GM08714 (cell line): ENCODE results near the gene EPB41L4B.
"Not testable (repeated sequence)": the region's sequence is repeated elsewhere in the genome, so short reads cannot be mapped to it uniquely, and the experiment has no call there.

ENCODE experiments used
- H3K4me3 ChIP-seq: fragments of 200-500 bp; sonication (Bioruptor generic); 2 replicates; pipeline ENCODE4 v1.5.1; 2014; ENCODE audit warnings: mild to moderate bottlenecking, low read length, inconsistent platforms
- ZNF274 ChIP-seq: IDR thresholded peaks from 2 replicates; pipeline ENCODE4 v1.6.1; 2012; ENCODE audit warnings: mild to moderate bottlenecking, low read depth, low read length

The EPB41L4B gene

GRCh38 chr9:109242014-109242413 is 78.8 kb downstream of the EPB41L4B start:
- no peak for TF ChIP-seq ZNF274
- no peak overlapping the region for H3K4me3 ChIP-seq

DNA sequence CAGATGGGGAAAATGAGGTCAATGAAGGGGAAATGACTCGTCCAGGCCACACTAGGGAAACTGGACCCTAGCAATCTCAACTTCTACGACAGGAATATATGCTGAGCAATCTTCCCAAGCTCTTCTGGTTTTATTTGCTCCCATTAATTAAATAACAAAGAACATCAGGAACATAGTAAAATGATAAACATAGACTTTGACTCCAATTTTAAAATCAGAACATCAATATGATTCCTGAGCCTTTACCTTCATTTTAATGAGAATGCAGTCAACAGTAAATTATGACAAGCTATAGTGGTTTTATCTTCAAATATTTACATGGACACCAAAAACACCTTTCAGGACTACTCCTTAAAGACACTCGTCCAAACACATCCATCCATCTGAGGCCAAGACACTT is 79.7 kb downstream of the EPB41L4B start:
- H3K4me3 ChIP-seq = no peak overlapping the region
- TF ChIP-seq ZNF274 = no peak

GRCh38 chr9:109239240-109239639 is 81.6 kb downstream of the EPB41L4B start:
- TF ChIP-seq ZNF274 = no peak
- no peak overlapping the region for H3K4me3 ChIP-seq

- no peak for TF ChIP-seq ZNF274
Measured at GRCh38 chr9:109238655-109239054, 82.2 kb downstream of the EPB41L4B start.

DNA sequence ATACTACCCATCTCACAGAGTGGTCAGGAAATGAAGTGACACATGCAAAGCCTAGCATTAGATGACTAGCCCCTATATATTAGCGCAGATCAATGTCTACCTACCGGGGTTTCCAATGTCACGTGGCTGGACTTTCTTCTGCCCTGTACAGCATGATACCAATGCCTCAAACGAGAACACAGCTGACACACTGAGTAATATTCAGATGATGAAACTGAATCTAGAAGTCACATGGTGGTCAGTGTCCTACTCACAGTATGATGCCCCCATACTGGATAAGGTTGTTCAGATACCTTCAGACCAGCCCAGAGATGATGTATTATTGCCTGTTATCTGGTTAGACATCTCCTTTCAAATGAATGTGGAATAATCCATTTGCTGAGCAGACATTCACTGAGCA is 82.7 kb downstream of the EPB41L4B start:
- H3K4me3 ChIP-seq = no peak overlapping the region
- no peak for TF ChIP-seq ZNF274

More at GRCh38 chr9:109238655-109239054, 82.2 kb downstream of the EPB41L4B start:
- no peak overlapping the region for H3K4me3 ChIP-seq

GRCh38 chr9:109232449-109233237 is 88.2 kb downstream of the EPB41L4B start:
- no peak overlapping the region for H3K4me3 ChIP-seq
- no peak for TF ChIP-seq ZNF274

GRCh38 chr9:109231593-109231992 is 89.3 kb downstream of the EPB41L4B start:
- TF ChIP-seq ZNF274 = no peak
- no peak overlapping the region for H3K4me3 ChIP-seq

GRCh38 chr9:109230277-109230676 is 90.6 kb downstream of the EPB41L4B start:
- no peak for TF ChIP-seq ZNF274
- H3K4me3 ChIP-seq = no peak overlapping the region

DNA sequence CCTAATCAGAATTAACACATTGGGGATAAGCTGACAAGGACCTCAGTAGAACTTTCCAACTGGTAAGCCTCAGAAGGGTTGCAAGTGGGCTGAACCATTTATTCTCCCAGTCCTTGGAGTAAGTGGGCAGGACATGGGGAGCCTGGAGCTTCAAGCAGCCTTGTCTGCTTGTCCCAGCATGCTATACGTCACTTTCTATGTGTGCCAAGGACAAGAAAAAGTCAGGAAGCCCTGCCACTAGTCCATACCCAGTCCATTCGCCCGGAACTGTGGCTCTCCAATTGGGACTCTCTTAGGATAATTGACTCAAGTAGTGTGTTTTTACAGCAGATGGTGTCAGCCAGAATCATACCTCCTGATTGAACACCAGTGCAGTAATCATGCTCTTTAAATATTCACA is 91.2 kb downstream of the EPB41L4B start:
- TF ChIP-seq ZNF274 = no peak

GRCh38 chr9:109228093-109228642 is 92.7 kb downstream of the EPB41L4B start:
- TF ChIP-seq ZNF274 = no peak
- no peak overlapping the region for H3K4me3 ChIP-seq

More for the DNA sequence above, 91.2 kb downstream of the EPB41L4B start:
- no peak overlapping the region for H3K4me3 ChIP-seq

GRCh38 chr9:109225629-109226028 is 95.2 kb downstream of the EPB41L4B start:
- H3K4me3 ChIP-seq = no peak overlapping the region
- TF ChIP-seq ZNF274 = no peak

- no peak overlapping the region for H3K4me3 ChIP-seq
- no peak for TF ChIP-seq ZNF274
Measured at GRCh38 chr9:109224751-109225150, 96.1 kb downstream of the EPB41L4B start.

DNA sequence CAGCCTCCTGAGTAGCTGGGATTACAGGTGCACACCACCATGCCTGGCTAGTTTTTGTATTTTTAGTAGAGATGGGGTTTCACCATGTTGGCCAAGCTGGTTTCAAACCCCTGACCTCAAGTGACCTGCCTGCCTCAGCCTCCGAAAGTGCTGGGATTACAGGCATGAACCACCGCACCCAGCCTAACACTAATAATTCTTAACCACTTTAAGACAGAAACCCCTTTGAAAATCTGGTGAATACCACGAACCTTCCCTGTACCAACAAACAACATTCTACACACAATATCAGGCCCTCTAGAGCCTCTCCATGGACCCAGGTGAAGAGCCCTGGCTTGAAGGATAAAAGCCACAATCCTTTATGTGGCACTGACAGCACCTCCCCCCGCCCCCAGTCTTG is 102.6 kb downstream of the EPB41L4B start:
- H3K4me3 ChIP-seq = not testable (repeated sequence)

- TF ChIP-seq ZNF274 = no peak
Measured at GRCh38 chr9:109214414-109214813, 106.4 kb downstream of the EPB41L4B start.

GRCh38 chr9:109213285-109214121 is 107.4 kb downstream of the EPB41L4B start:
- no peak overlapping the region for H3K4me3 ChIP-seq
- no peak for TF ChIP-seq ZNF274

More at GRCh38 chr9:109214414-109214813, 106.4 kb downstream of the EPB41L4B start:
- no peak overlapping the region for H3K4me3 ChIP-seq
